Kidney epithelial cell (primary cell): ENCODE results near the gene YARS1. TPM values are rescaled to one million over a fixed set of nuclear protein-coding genes. Genes with fewer than 3 reads are reported as not detected.

Source experiments
- DNase-seq: peaks from one replicate; pipeline ENCODE4 v3.0.0-alpha.2; 2010; ENCODE audit warnings: low read depth
- H3K27me3 ChIP-seq: 2 replicates; pipeline ENCODE4 v1.6.0; 2011; ENCODE audit warnings: low read length; ENCODE audit not compliant: control insufficient read depth, insufficient read depth
- H3K36me3 ChIP-seq: 2 replicates; pipeline ENCODE4 v1.5.1; 2011; ENCODE audit warnings: low read length; ENCODE audit not compliant: control insufficient read depth, insufficient read depth
- H3K4me3 ChIP-seq: 2 replicates; pipeline ENCODE4 v1.5.1; 2011; ENCODE audit warnings: low read depth, mild to moderate bottlenecking, control low read depth, low read length
- CTCF ChIP-seq: IDR thresholded peaks from 2 replicates; pipeline ENCODE4 v1.5.1; 2011; ENCODE audit warnings: mild to moderate bottlenecking, moderate library complexity, low read length, control low read depth, inconsistent platforms; ENCODE audit not compliant: insufficient read depth, poor library complexity, severe bottlenecking
- total RNA-seq: library from RNA; depleted of rRNA; stranded (reverse); fragments of >200 nt; gene quantifications from 2 replicates; pipeline ENCODE4 v1.2.3, GENCODE V29; 2015

The YARS1 gene
- total RNA-seq, 1 donor from 2014 or later, result 167 TPM

- Histone ChIP-seq H3K4me3 (no peak overlapping the region), H3K27me3 (no peaks in the 10 kb centered on the region), H3K36me3 (no peaks in the 10 kb centered on the region)
- no peak for DNase-seq
- no peak for TF ChIP-seq CTCF
Measured at GRCh38 chr1:32861904-32862695, 44.9 kb upstream of the YARS1 start.

- Histone ChIP-seq H3K36me3 (no peaks in the 10 kb centered on the region), H3K4me3 (no peak overlapping the region), H3K27me3 (no peaks in the 10 kb centered on the region)
- DNase-seq, result no peak
- no peak for TF ChIP-seq CTCF
Measured at GRCh38 chr1:32860566-32860965, 43.4 kb upstream of the YARS1 start.

GRCh38 chr1:32859915-32860314 lies 42.8 kb upstream of the YARS1 start:
- Histone ChIP-seq H3K36me3 (no peaks in the 10 kb centered on the region), H3K4me3 (no peak overlapping the region), H3K27me3 (no peaks in the 10 kb centered on the region)
- no peak for TF ChIP-seq CTCF
- no peak for DNase-seq

GRCh38 chr1:32858791-32859190 lies 41.6 kb upstream of the YARS1 start:
- H3K36me3 ChIP-seq, result peaks cover 2% of the 10 kb centered on the region
- no peak for DNase-seq
- no peak overlapping the region for H3K4me3 ChIP-seq
- no peaks in the 10 kb centered on the region for H3K27me3 ChIP-seq
- no peak for TF ChIP-seq CTCF

GRCh38 chr1:32858136-32858535 lies 41.0 kb upstream of the YARS1 start:
- Histone ChIP-seq H3K4me3 (no peak overlapping the region), H3K27me3 (no peaks in the 10 kb centered on the region), H3K36me3 (peaks cover 2% of the 10 kb centered on the region)
- TF ChIP-seq CTCF, result no peak
- DNase-seq, result no peak
